ENCODE data around the gene MTA3. TPM values are rescaled to one million over a fixed set of nuclear protein-coding genes. Genes with fewer than 3 reads are reported as not detected.

The MTA3 gene
- total and polyA plus RNA-seq, 2 of the 8 experiments (the other 6 are each of a cell fraction or from before 2014, with no cell fraction given), result 125 to 184 TPM

- H3K9ac ChIP-seq (replicated peaks in 1 of 4; ENCODE audit: extremely low read depth in 1 of 4, low read depth in 3 of 4, low read length in 3 of 4), result no peak overlapping the region
- H2BK12ac ChIP-seq (ENCODE audit: low read depth, low read length), result no peak overlapping the region
- DNase-seq (ENCODE audit: low read depth in 1 of 2, low spot score in 2 of 2), result no peak
- POLR2A ChIA-PET (ENCODE audit: partially characterized antibody), result no interaction called here
- no peak overlapping the region for H3K14ac ChIP-seq (ENCODE audit: insufficient read length)
- FAIRE-seq, result no peak
- no peaks in the 10 kb centered on the region for H3K27me3 ChIP-seq (replicated peaks in 1 of 4; ENCODE audit: control insufficient read depth in 3 of 4, extremely low read depth in 1 of 4, insufficient read depth in 3 of 4, low read length in 3 of 4)
- WGBS, 2 experiments (ENCODE audit: extremely low coverage in 1 of 2, insufficient coverage in 1 of 2, insufficient read length in 1 of 2, insufficient replicate concordance in 2 of 2, low coverage in 1 of 2, low lambda C conversion rate in 2 of 2, missing lambda C conversion rate in 1 of 2), result 82% methylated on average over 8 of the region's 8 CpGs; no CpG with 5 or more reads in 1 of the 2 experiments
- H3K27ac ChIP-seq (ENCODE audit: low read depth, low read length), result no peak overlapping the region
- no peak overlapping the region for H3K56ac ChIP-seq (replicated peaks; ENCODE audit: insufficient read length, low read depth, low read length)
- H2BK5ac ChIP-seq (ENCODE audit: low read depth, low read length), result no peak overlapping the region
- no peak overlapping the region for H4K91ac ChIP-seq (replicated peaks; ENCODE audit: insufficient read length, low read length)
- no peak overlapping the region for H3K23ac ChIP-seq (ENCODE audit: insufficient read length)
- H2AFZ ChIP-seq (ENCODE audit: low read length), result no peak overlapping the region
- no peak overlapping the region for H2BK120ac ChIP-seq (replicated peaks; ENCODE audit: low read depth, low read length)
- peaks cover 0 to under 1% of the 10 kb centered on the region in 2 experiments for H4K20me1 ChIP-seq (replicated peaks in 1 of 2; ENCODE audit: control insufficient read depth in 1 of 2, insufficient read depth in 2 of 2, low read length in 2 of 2)
- no peak overlapping the region for H2BK15ac ChIP-seq (ENCODE audit: low read length)
- peaks cover 2 to 54% (median 13%) of the 10 kb centered on the region in 4 experiments; a peak in 4 of 8 replicates for H3K36me3 ChIP-seq (ENCODE audit: control insufficient read depth in 2 of 4, insufficient read depth in 4 of 4, low read length in 3 of 4)
- H4K5ac ChIP-seq (ENCODE audit: insufficient read length, low read depth, low read length), result no peak overlapping the region
- no peak overlapping the region for H2BK20ac ChIP-seq (ENCODE audit: low read length)
- peaks cover 0 to 8% (median 5%) of the 10 kb centered on the region in 4 experiments; a peak in 4 of 7 replicates for H3K4me1 ChIP-seq (replicated peaks in 1 of 4; ENCODE audit: control insufficient read depth in 3 of 4, insufficient read depth in 4 of 4, low read length in 3 of 4)
- H3K9me3 ChIP-seq (ENCODE audit: insufficient read depth in 2 of 2, low read depth in 1 of 2, low read length in 1 of 2), result no peaks in the 10 kb centered on the region
- CTCF ChIA-PET (ENCODE audit: partially characterized antibody), result interaction anchor here (0.5 to 1.7 kb wide), 4 partner anchors 79 to 265 kb away, joined by 3 to 4 read pairs (median 3); partner anchors contain the start of gene KCNG3
- H3K4me3 ChIP-seq (ENCODE audit: extremely low read depth in 1 of 4, insufficient read depth in 2 of 4, low read depth in 3 of 4, low read length in 4 of 4), result no peak overlapping the region
- peaks cover 0 to 53% of the 10 kb centered on the region in 2 experiments; a peak in 3 of 4 replicates for H3K79me2 ChIP-seq (ENCODE audit: control insufficient read depth in 1 of 2, insufficient read depth in 2 of 2, low read length in 2 of 2)
- no peak overlapping the region for H3K4me2 ChIP-seq (ENCODE audit: insufficient read depth in 1 of 2, low read depth in 2 of 2, low read length in 2 of 2)
- no peak overlapping the region for H3K18ac ChIP-seq (ENCODE audit: extremely low read depth, low read length)
- H2AK5ac ChIP-seq (ENCODE audit: low read depth, low read length), result no peak overlapping the region
- no peak overlapping the region for H3K4ac ChIP-seq (replicated peaks; ENCODE audit: insufficient read length, low read depth, low read length)
- no peak overlapping the region for H4K8ac ChIP-seq (ENCODE audit: extremely low read depth, insufficient read depth, low read length)
- no peaks in the 10 kb centered on the region for H3K23me2 ChIP-seq (ENCODE audit: low read depth, low read length)
- no peaks in the 10 kb centered on the region; the same call in 1 of the 2 replicates for H3K79me1 ChIP-seq (ENCODE audit: low read depth, low read length)
- TF ChIP-seq SP2 (IDR thresholded peaks at IDR 0.05; ENCODE audit: low read length) (no peak), CREB1 (IDR thresholded peaks at IDR 0.05) (no peak), NRF1 (IDR thresholded peaks at IDR 0.05; ENCODE audit: low read depth, low read length) (no peak), TAF1 (IDR thresholded peaks at IDR 0.05; ENCODE audit: low read depth, low read length) (no peak), ATF3 (IDR thresholded peaks at IDR 0.05; ENCODE audit: insufficient read depth, low read depth, low read length) (no peak), JUN (IDR thresholded peaks at IDR 0.05; ENCODE audit: low read depth, low read length) (no peak), SIX5 (IDR thresholded peaks at IDR 0.05; ENCODE audit: low read depth, low read length) (no peak), CHD2 (IDR thresholded peaks at IDR 0.05; ENCODE audit: low read length) (no peak), BCL11A (IDR thresholded peaks at IDR 0.05; ENCODE audit: low read depth in 2 of 2, low read length in 2 of 2) (no peak), YY1 (IDR thresholded peaks at IDR 0.05; ENCODE audit: low read depth, low read length) (no peak), GTF2F1 (IDR thresholded peaks at IDR 0.05; ENCODE audit: borderline replicate concordance, low read depth, low read length) (no peak), BACH1 (IDR thresholded peaks at IDR 0.05; ENCODE audit: low read length) (no peak), HDAC6 (IDR thresholded peaks at IDR 0.05; ENCODE audit: low read depth, low read length) (no peak)
- TF ChIP-seq, protein P1, sequence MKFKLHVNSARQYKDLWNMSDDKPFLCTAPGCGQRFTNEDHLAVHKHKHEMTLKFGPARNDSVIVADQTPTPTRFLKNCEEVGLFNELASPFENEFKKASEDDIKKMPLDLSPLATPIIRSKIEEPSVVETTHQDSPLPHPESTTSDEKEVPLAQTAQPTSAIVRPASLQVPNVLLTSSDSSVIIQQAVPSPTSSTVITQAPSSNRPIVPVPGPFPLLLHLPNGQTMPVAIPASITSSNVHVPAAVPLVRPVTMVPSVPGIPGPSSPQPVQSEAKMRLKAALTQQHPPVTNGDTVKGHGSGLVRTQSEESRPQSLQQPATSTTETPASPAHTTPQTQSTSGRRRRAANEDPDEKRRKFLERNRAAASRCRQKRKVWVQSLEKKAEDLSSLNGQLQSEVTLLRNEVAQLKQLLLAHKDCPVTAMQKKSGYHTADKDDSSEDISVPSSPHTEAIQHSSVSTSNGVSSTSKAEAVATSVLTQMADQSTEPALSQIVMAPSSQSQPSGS (IDR thresholded peaks at IDR 0.05; ENCODE audit: low read length), result no peak
Observed at GRCh38 chr2:42658306-42658705, 89.9 kb downstream of the MTA3 start.

All from H1 (cell line).